GM15510 (cell line): ENCODE results near the gene EMC8.

Source experiments
- POLR2A ChIP-seq: IDR thresholded peaks from 3 replicates; pipeline ENCODE4 v1.6.1; 2011; ENCODE audit warnings: borderline replicate concordance; ENCODE audit not compliant: insufficient read length; ENCODE audit errors: extremely low read depth

The EMC8 gene

GRCh38 chr16:85836706-85837582, 37.6 kb upstream of the EMC8 start:
- TF ChIP-seq POLR2A, result no peak

- TF ChIP-seq POLR2A, result no peak
Measured at GRCh38 chr16:85835956-85836705, 36.8 kb upstream of the EMC8 start.

- TF ChIP-seq POLR2A, result no peak
Measured at GRCh38 chr16:85835227-85835751, 35.9 kb upstream of the EMC8 start.

GRCh38 chr16:85834741-85835140, 35.4 kb upstream of the EMC8 start:
- no peak for TF ChIP-seq POLR2A

- no peak for TF ChIP-seq POLR2A
Measured at GRCh38 chr16:85833219-85833920, 34.0 kb upstream of the EMC8 start.

GRCh38 chr16:85832570-85833218, 33.4 kb upstream of the EMC8 start:
- TF ChIP-seq POLR2A, result no peak

GRCh38 chr16:85830821-85831220, 31.5 kb upstream of the EMC8 start:
- no peak for TF ChIP-seq POLR2A

GRCh38 chr16:85829751-85830445, 30.6 kb upstream of the EMC8 start:
- no peak for TF ChIP-seq POLR2A

- no peak for TF ChIP-seq POLR2A
Measured at GRCh38 chr16:85829171-85829719, 29.9 kb upstream of the EMC8 start.

- no peak for TF ChIP-seq POLR2A
Measured at GRCh38 chr16:85828166-85828565, 28.8 kb upstream of the EMC8 start.

GRCh38 chr16:85826686-85827247, 27.4 kb upstream of the EMC8 start:
- no peak for TF ChIP-seq POLR2A

GRCh38 chr16:85825326-85825725, 26.0 kb upstream of the EMC8 start:
- no peak for TF ChIP-seq POLR2A

- no peak for TF ChIP-seq POLR2A
Measured at GRCh38 chr16:85824161-85825135, 25.1 kb upstream of the EMC8 start.
